ENCODE measurements around the gene SLC7A7.

DNA sequence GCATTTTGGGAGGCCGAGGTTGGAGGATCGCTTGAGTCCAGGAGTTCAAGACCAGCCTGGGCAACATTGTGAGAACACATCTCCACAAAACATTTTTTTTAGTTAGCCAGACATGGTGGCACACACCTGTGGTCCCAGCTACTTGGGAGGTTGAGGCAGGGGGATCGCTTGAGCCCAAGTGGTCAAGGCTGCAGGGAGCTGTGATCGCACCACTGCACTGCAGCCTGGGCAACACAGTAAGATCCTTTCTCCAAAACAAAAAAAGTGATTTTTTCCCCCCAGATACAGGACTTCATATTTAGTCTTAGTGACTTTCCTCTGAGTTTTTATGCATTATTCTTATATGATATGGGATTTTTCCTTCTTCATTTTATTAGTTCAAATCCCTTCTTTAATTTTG, 28.6 kb downstream of the SLC7A7 start:
- TF ChIP-seq POLR2A (IDR thresholded peaks at IDR 0.05; ENCODE audit: low read depth, low read length) (no peak), POLR2AphosphoS5 (IDR thresholded peaks at IDR 0.05; ENCODE audit: low read depth, low read length) (no peak), TAF1 (IDR thresholded peaks at IDR 0.05; ENCODE audit: borderline replicate concordance, low read depth, low read length) (no peak)

Measured in GM12892 (cell line).